Measurements from ENCODE around the gene TSPOAP1. TPM values are rescaled to one million over a fixed set of nuclear protein-coding genes. Genes with fewer than 3 reads are reported as not detected.

Gene TSPOAP1
- polyA plus RNA-seq, 2 of the 4 experiments (the other 2 are of a cell fraction): not detected

DNA sequence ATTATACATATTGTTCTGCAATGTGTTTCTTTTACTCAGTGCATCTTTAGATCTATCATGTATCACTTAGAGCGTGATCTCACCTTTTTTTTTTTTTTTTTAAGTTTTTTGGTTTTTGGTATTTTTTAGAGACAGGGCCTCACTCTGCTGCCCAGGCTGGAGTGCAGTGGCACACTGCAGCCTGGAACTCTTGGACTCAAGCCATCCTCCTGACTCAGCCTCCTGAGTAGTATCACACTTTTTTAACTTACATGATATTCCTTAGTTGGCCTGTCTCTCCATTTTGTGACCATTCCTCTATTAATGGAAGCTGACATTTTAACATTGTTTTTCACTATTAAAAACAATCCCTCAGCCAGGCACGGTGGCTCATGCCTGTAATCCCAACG lies 43.2 kb downstream of the TSPOAP1 start (continued):
- TF ChIP-seq KDM5A (IDR thresholded peaks at IDR 0.05): no peak
- no peak for TF ChIP-seq MAZ (IDR thresholded peaks at IDR 0.05; ENCODE audit: borderline replicate concordance, low read depth, low read length)
- TF ChIP-seq, protein P1, sequence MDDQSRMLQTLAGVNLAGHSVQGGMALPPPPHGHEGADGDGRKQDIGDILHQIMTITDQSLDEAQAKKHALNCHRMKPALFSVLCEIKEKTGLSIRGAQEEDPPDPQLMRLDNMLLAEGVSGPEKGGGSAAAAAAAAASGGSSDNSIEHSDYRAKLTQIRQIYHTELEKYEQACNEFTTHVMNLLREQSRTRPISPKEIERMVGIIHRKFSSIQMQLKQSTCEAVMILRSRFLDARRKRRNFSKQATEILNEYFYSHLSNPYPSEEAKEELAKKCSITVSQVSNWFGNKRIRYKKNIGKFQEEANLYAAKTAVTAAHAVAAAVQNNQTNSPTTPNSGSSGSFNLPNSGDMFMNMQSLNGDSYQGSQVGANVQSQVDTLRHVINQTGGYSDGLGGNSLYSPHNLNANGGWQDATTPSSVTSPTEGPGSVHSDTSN (IDR thresholded peaks at IDR 0.05): no peak
- TF ChIP-seq, protein P2, sequence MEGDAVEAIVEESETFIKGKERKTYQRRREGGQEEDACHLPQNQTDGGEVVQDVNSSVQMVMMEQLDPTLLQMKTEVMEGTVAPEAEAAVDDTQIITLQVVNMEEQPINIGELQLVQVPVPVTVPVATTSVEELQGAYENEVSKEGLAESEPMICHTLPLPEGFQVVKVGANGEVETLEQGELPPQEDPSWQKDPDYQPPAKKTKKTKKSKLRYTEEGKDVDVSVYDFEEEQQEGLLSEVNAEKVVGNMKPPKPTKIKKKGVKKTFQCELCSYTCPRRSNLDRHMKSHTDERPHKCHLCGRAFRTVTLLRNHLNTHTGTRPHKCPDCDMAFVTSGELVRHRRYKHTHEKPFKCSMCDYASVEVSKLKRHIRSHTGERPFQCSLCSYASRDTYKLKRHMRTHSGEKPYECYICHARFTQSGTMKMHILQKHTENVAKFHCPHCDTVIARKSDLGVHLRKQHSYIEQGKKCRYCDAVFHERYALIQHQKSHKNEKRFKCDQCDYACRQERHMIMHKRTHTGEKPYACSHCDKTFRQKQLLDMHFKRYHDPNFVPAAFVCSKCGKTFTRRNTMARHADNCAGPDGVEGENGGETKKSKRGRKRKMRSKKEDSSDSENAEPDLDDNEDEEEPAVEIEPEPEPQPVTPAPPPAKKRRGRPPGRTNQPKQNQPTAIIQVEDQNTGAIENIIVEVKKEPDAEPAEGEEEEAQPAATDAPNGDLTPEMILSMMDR (IDR thresholded peaks at IDR 0.05): no peak

DNA sequence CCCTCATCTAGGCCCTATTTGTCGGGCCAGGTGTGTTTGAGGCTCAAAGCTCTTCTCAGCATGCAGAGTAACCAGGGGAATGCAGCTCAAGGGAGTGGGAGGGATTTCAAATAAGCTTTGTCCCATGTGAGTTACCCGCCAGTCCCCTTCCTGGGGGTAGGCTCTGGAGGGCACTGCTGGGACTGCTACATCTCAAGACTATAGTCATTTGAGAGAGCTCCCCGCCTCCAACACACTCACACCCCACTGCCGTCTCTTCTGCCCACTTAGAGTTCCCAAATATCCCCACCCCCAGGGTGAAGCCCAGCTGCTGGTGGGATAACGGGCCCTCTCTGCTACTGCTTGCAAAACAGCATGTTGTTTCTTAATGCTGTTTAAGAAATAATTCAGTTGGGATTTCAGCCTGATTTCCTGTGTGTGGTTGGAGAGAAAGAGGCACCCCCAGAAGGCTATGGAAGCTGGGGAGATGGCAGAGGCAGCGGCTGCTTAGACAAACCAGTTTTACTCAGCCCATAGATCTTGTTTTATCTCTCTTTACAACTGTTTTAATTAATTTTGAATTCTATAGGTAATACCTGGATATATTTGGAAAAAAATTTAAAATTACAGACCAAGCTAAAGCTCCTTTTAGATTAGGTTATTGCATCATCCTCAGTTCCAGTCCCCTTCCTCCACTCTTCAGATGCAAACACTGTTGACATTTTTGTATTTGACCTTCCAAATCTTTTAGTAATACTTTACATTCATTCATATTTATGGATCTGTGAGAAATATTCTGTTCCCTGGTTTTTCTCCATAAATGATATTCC lies 43.8 kb downstream of the TSPOAP1 start:
- DNase-seq (ENCODE audit: low read depth in 1 of 2, low spot score in 1 of 2): no peak
- TF ChIP-seq MAFK (IDR thresholded peaks at IDR 0.05; ENCODE audit: partially characterized antibody) (no peak), POLR2AphosphoS2 (conservative IDR thresholded peaks at IDR 0.05; ENCODE audit: low read length) (no peak), GATA3 (IDR thresholded peaks at IDR 0.05; ENCODE audit: borderline replicate concordance) (no peak)
- TF ChIP-seq, protein P3, sequence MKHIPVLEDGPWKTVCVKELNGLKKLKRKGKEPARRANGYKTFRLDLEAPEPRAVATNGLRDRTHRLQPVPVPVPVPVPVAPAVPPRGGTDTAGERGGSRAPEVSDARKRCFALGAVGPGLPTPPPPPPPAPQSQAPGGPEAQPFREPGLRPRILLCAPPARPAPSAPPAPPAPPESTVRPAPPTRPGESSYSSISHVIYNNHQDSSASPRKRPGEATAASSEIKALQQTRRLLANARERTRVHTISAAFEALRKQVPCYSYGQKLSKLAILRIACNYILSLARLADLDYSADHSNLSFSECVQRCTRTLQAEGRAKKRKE (CRISPR knock-in tag; IDR thresholded peaks at IDR 0.05; ENCODE audit: low read depth): no peak
- TF ChIP-seq, protein P4, sequence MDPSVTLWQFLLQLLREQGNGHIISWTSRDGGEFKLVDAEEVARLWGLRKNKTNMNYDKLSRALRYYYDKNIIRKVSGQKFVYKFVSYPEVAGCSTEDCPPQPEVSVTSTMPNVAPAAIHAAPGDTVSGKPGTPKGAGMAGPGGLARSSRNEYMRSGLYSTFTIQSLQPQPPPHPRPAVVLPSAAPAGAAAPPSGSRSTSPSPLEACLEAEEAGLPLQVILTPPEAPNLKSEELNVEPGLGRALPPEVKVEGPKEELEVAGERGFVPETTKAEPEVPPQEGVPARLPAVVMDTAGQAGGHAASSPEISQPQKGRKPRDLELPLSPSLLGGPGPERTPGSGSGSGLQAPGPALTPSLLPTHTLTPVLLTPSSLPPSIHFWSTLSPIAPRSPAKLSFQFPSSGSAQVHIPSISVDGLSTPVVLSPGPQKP (IDR thresholded peaks at IDR 0.05; ENCODE audit: low read depth, low read length): no peak
- WGBS (ENCODE audit: missing lambda C conversion rate): 74% methylated on average over 6 of the region's 6 CpGs
- ChIA-PET POLR2A (no interaction called here), CTCF (interaction anchor here (0.6 to 3.1 kb wide), 7 partner anchors 10 to 844 kb away, joined by 3 to 13 read pairs (median 4); partner anchors contain the start of gene RNF43)
- Histone ChIP-seq H3K27ac (no peak overlapping the region), H3K9me3 (no peaks in the 10 kb centered on the region), H3K4me2 (no peak overlapping the region), H3K4me3 (no peak overlapping the region), H3K4me1 (no peaks in the 10 kb centered on the region; the same call in 2 of the 3 replicates)
- ATAC-seq: 0 out of 6 replicates have a peak, but pooled peaks of 1 of the 2 experiments have one; percentile 20
- FAIRE-seq: no peak

DNA sequence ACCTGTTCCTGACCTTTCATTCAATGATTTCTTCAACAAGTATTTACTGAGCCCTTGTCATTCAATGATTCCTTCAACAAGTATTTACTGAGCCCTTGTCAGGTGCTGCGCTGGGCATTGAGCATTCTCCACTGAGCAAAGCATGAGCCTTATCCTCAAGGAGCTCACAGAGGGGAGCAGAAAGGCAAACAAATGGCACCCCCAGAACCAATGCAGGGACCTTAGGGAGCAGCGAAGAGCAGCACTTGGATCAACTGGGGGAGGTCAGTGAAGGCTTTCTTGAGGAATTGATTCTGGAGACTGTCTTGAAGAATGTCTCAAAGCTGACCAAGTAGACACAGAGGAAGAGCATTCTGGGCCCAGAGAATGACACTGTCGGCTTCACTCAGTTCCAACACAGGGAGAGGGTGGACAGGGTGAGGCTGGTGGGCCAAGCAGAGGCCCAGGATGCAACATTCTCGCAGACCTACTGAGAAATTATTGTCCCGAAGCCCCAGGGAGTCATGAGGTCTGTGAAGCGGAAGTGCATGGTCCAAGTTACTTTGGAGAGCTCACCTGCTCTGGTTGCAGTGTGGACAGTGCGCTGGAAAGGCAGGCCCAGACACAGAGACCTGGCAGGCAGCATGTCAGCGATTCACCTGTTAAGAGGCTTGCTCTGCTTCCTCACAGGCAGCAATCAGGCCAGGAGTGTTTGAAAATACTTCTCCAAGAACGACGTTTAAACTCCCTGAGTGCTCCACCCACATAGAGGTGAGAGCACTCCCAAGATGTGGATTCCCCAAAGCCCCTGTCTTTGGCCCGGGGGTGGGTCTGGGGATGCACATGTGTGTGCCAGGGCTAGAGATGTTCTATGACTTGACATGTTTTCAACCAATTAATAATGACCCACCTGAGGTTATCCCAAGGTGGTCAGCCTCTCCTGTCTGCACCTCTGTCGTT lies 44.7 kb downstream of the TSPOAP1 start:
- WGBS (ENCODE audit: missing lambda C conversion rate): 49% methylated on average over 12 of the region's 12 CpGs
- H3K4me1 ChIP-seq: no peaks in the 10 kb centered on the region
- no peak for DNase-seq (ENCODE audit: low read depth in 1 of 2, low spot score in 1 of 2)
- POLR2A ChIA-PET: no interaction called here
- no peak overlapping the region for H3K27ac ChIP-seq
- CTCF ChIA-PET: interaction anchor here (0.5 to 3.1 kb wide), 7 partner anchors 9 to 304 kb away, joined by 3 to 12 read pairs (median 3); partner anchors contain the start of gene RNF43
- no peak overlapping the region for H3K4me3 ChIP-seq
- H3K4me2 ChIP-seq: no peak overlapping the region
- TF ChIP-seq HOXB5 (CRISPR knock-in tag; IDR thresholded peaks at IDR 0.05) (no peak), MYC (IDR thresholded peaks at IDR 0.05; ENCODE audit: borderline replicate concordance, low read length) (no peak), BHLHE40 (IDR thresholded peaks at IDR 0.05; ENCODE audit: low read depth, low read length) (no peak), EHF (CRISPR knock-in tag; IDR thresholded peaks at IDR 0.05) (no peak), GATA3 (IDR thresholded peaks at IDR 0.05; ENCODE audit: borderline replicate concordance) (no peak)
- FAIRE-seq: no peak
- H3K9me3 ChIP-seq: no peaks in the 10 kb centered on the region
- ATAC-seq: peak in 1 of 2 experiments; percentile 17; a peak in 1 of 6 replicates
